ENCODE data around the gene SCEL.

Gene SCEL

DNA sequence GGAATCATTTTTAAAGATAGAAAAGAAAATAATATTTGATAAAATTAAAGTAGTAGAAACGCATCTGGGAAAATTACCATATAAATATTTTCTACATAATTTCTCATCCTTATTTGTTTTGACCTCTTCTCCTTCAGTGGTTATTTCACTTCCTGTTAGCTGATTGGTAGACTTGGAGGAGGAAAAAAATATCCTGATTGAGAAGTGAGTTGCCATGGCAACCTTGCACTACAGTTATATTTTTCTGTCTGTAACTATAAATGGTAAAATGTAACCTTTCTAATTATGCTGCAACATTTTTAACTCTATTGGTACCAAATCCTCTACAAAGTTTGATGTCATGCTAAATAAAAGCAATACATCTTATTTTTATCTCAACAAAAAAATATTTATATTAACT is 45.2 kb downstream of the SCEL start:
- no peak for DNase-seq (ENCODE audit: extremely low spot score)
- CTCF ChIA-PET, result no interaction called here
- POLR2A ChIA-PET, result no interaction called here
- TF ChIP-seq SUZ12 (IDR thresholded peaks at IDR 0.05) (no peak), HDGF (IDR thresholded peaks at IDR 0.05; ENCODE audit: borderline replicate concordance) (no peak), LEF1 (IDR thresholded peaks at IDR 0.05; ENCODE audit: borderline replicate concordance) (no peak), FOXA1 (IDR thresholded peaks at IDR 0.05) (no peak), L3MBTL2 (conservative IDR thresholded peaks at IDR 0.05) (no peak), FOXM1 (IDR thresholded peaks at IDR 0.05; ENCODE audit: borderline replicate concordance) (no peak), ARNT (IDR thresholded peaks at IDR 0.05) (no peak), PKNOX1 (IDR thresholded peaks at IDR 0.05) (no peak), FOXK2 (IDR thresholded peaks at IDR 0.05) (no peak), SP1 (IDR thresholded peaks at IDR 0.05) (no peak), ZNF384 (IDR thresholded peaks at IDR 0.05) (no peak), NFRKB (IDR thresholded peaks at IDR 0.05) (no peak)

GRCh38 chr13:77583581-77583980 is 48.1 kb downstream of the SCEL start:
- ChIA-PET POLR2A (no interaction called here), CTCF (interaction anchor here (1.6 to 2.1 kb wide), 2 partner anchors 10 to 11 kb away, joined by 5 to 9 read pairs; no protein-coding TSS in a partner anchor)
- no peak for TF ChIP-seq ARNT (IDR thresholded peaks at IDR 0.05)
- TF ChIP-seq LEF1 (IDR thresholded peaks at IDR 0.05; ENCODE audit: borderline replicate concordance), result no peak
- no peak for TF ChIP-seq TARDBP (IDR thresholded peaks at IDR 0.05)
- TF ChIP-seq FOXK2 (IDR thresholded peaks at IDR 0.05), result no peak
- no peak for TF ChIP-seq SUZ12 (IDR thresholded peaks at IDR 0.05)
- TF ChIP-seq HDGF (IDR thresholded peaks at IDR 0.05; ENCODE audit: borderline replicate concordance), result no peak
- DNase-seq (ENCODE audit: extremely low spot score), result no peak

GRCh38 chr13:77584106-77584505 is 48.6 kb downstream of the SCEL start:
- ChIA-PET POLR2A (no interaction called here), CTCF (interaction anchor here (1.6 to 2.1 kb wide), 2 partner anchors 9 to 11 kb away, joined by 5 to 9 read pairs; no protein-coding TSS in a partner anchor)
- TF ChIP-seq TARDBP (IDR thresholded peaks at IDR 0.05), result no peak
- no peak for TF ChIP-seq CTBP1 (IDR thresholded peaks at IDR 0.05; ENCODE audit: borderline replicate concordance)
- no peak for TF ChIP-seq LEF1 (IDR thresholded peaks at IDR 0.05; ENCODE audit: borderline replicate concordance)
- TF ChIP-seq PKNOX1 (IDR thresholded peaks at IDR 0.05), result no peak
- TF ChIP-seq SP1 (IDR thresholded peaks at IDR 0.05), result no peak
- TF ChIP-seq FOXK2 (IDR thresholded peaks at IDR 0.05), result no peak
- no peak for TF ChIP-seq BHLHE40 (IDR thresholded peaks at IDR 0.05; ENCODE audit: borderline replicate concordance)
- no peak for TF ChIP-seq SUZ12 (IDR thresholded peaks at IDR 0.05)
- DNase-seq (ENCODE audit: extremely low spot score), result no peak

- no peak for TF ChIP-seq FOXM1 (IDR thresholded peaks at IDR 0.05; ENCODE audit: borderline replicate concordance)
- TF ChIP-seq PKNOX1 (IDR thresholded peaks at IDR 0.05), result no peak; the same call in 1 of the 2 replicates
- no peak for TF ChIP-seq L3MBTL2 (conservative IDR thresholded peaks at IDR 0.05)
- no peak for TF ChIP-seq CTBP1 (IDR thresholded peaks at IDR 0.05; ENCODE audit: borderline replicate concordance)
- TF ChIP-seq LEF1 (IDR thresholded peaks at IDR 0.05; ENCODE audit: borderline replicate concordance), result no peak
- TF ChIP-seq HDGF (IDR thresholded peaks at IDR 0.05; ENCODE audit: borderline replicate concordance), result no peak
- no peak for TF ChIP-seq ZNF384 (IDR thresholded peaks at IDR 0.05)
- POLR2A ChIA-PET, result no interaction called here
- CTCF ChIA-PET, result interaction anchor here (0.9 kb wide), 1 partner anchor 12 kb away, joined by 5 read pairs; no protein-coding TSS in a partner anchor
- DNase-seq (ENCODE audit: extremely low spot score), result no peak
These were observed 59.8 kb downstream of the SCEL start for GRCh38 chr13:77595166-77595810.

GRCh38 chr13:77596777-77597176 is 61.3 kb downstream of the SCEL start:
- ChIA-PET CTCF (no interaction called here), POLR2A (no interaction called here)
- TF ChIP-seq HDGF (IDR thresholded peaks at IDR 0.05; ENCODE audit: borderline replicate concordance) (no peak), FOXA1 (IDR thresholded peaks at IDR 0.05) (no peak), TARDBP (IDR thresholded peaks at IDR 0.05) (no peak), CTBP1 (IDR thresholded peaks at IDR 0.05; ENCODE audit: borderline replicate concordance) (no peak), ARNT (IDR thresholded peaks at IDR 0.05) (no peak), ZNF384 (IDR thresholded peaks at IDR 0.05) (no peak), ELF4 (IDR thresholded peaks at IDR 0.05) (no peak), SUZ12 (IDR thresholded peaks at IDR 0.05) (no peak), SP1 (IDR thresholded peaks at IDR 0.05) (no peak), PKNOX1 (IDR thresholded peaks at IDR 0.05) (no peak), L3MBTL2 (conservative IDR thresholded peaks at IDR 0.05) (no peak), FOXM1 (IDR thresholded peaks at IDR 0.05; ENCODE audit: borderline replicate concordance) (no peak), NFRKB (IDR thresholded peaks at IDR 0.05) (no peak), FOXK2 (IDR thresholded peaks at IDR 0.05) (no peak)

GRCh38 chr13:77599351-77599750 is 63.8 kb downstream of the SCEL start:
- POLR2A ChIA-PET, result no interaction called here
- CTCF ChIA-PET, result no interaction called here
- DNase-seq (ENCODE audit: extremely low spot score), result no peak
- TF ChIP-seq ELF4 (IDR thresholded peaks at IDR 0.05), result no peak
- TF ChIP-seq FOXA1 (IDR thresholded peaks at IDR 0.05), result no peak
- TF ChIP-seq L3MBTL2 (conservative IDR thresholded peaks at IDR 0.05), result no peak
- no peak for TF ChIP-seq FOXM1 (IDR thresholded peaks at IDR 0.05; ENCODE audit: borderline replicate concordance)
- no peak for TF ChIP-seq NFRKB (IDR thresholded peaks at IDR 0.05)
- no peak for TF ChIP-seq CTBP1 (IDR thresholded peaks at IDR 0.05; ENCODE audit: borderline replicate concordance)
- no peak for TF ChIP-seq SUZ12 (IDR thresholded peaks at IDR 0.05)
- TF ChIP-seq TARDBP (IDR thresholded peaks at IDR 0.05), result no peak
- no peak for TF ChIP-seq PKNOX1 (IDR thresholded peaks at IDR 0.05)
- TF ChIP-seq HDGF (IDR thresholded peaks at IDR 0.05; ENCODE audit: borderline replicate concordance), result no peak
- no peak for TF ChIP-seq ZNF384 (IDR thresholded peaks at IDR 0.05)
- no peak for TF ChIP-seq BHLHE40 (IDR thresholded peaks at IDR 0.05; ENCODE audit: borderline replicate concordance)
- no peak for TF ChIP-seq SP1 (IDR thresholded peaks at IDR 0.05)
- no peak for TF ChIP-seq FOXK2 (IDR thresholded peaks at IDR 0.05)
- no peak for TF ChIP-seq LEF1 (IDR thresholded peaks at IDR 0.05; ENCODE audit: borderline replicate concordance)
- TF ChIP-seq ARNT (IDR thresholded peaks at IDR 0.05), result no peak

More at GRCh38 chr13:77596777-77597176, 61.3 kb downstream of the SCEL start:
- DNase-seq (ENCODE audit: extremely low spot score), result no peak
